ENCODE measurements around the gene BTBD19.
A peak's percentile ranks its signal among the peaks of the same experiment; 100 is the strongest.

GRCh38 chr1:44835738-44836675, 27.7 kb downstream of the BTBD19 start:
- TF ChIP-seq CTCF (IDR thresholded peaks at IDR 0.05) (peak; percentile 68 to 87 (median 77)), POLR2A (IDR thresholded peaks at IDR 0.05) (no peak)

Measured in Peyer's patch (tissue), 4 donors.